Astrocyte of the spinal cord (primary cell): ENCODE data around the gene BNIP3.

Source experiments
- DNase-seq: peaks from one replicate; pipeline ENCODE4 v3.0.0; 2011; ENCODE audit warnings: low read depth, low spot score
- H3K4me3 ChIP-seq: 2 replicates; pipeline ENCODE4 v1.5.1; 2011; ENCODE audit warnings: low read depth, mild to moderate bottlenecking, low read length, moderate library complexity
- CTCF ChIP-seq: IDR thresholded peaks from 2 replicates; pipeline ENCODE4 v1.5.1; 2012; ENCODE audit warnings: low read depth, mild to moderate bottlenecking, low read length, inconsistent platforms
- in situ Hi-C: cut with HindIII; loops from 2 replicates; pipeline ENCODE4 v1.10.0; 2017; ENCODE audit warnings: low sequenced_read_pairs

BNIP3 gene

GRCh38 chr10:132021504-132022143, 39.9 kb upstream of the BNIP3 start:
- no peak for DNase-seq
- in situ Hi-C loops = no loop called here
- no peak for TF ChIP-seq CTCF
- H3K4me3 ChIP-seq = no peak overlapping the region

- H3K4me3 ChIP-seq = no peak overlapping the region
- DNase-seq = no peak
- in situ Hi-C loops = no loop called here
- no peak for TF ChIP-seq CTCF
These were observed 39.3 kb upstream of the BNIP3 start for GRCh38 chr10:132021046-132021445.

GRCh38 chr10:132020456-132020855, 38.7 kb upstream of the BNIP3 start:
- TF ChIP-seq CTCF = no peak
- no peak for DNase-seq
- in situ Hi-C loops = no loop called here
- H3K4me3 ChIP-seq = no peak overlapping the region

GRCh38 chr10:132019366-132019765, 37.6 kb upstream of the BNIP3 start:
- in situ Hi-C loops = no loop called here
- no peak for DNase-seq
- H3K4me3 ChIP-seq = no peak overlapping the region
- TF ChIP-seq CTCF = no peak

- no peak for DNase-seq
- in situ Hi-C loops = no loop called here
- no peak for TF ChIP-seq CTCF
- H3K4me3 ChIP-seq = no peak overlapping the region
These were observed 36.7 kb upstream of the BNIP3 start for GRCh38 chr10:132018446-132018845.

- TF ChIP-seq CTCF = no peak
- in situ Hi-C loops = no loop called here
- no peak for DNase-seq
- no peak overlapping the region for H3K4me3 ChIP-seq
These were observed 34.8 kb upstream of the BNIP3 start for GRCh38 chr10:132016514-132016913.
